NCI-H1694 treated with DMSO at 0.1 percent for 48 hours (cell line): ENCODE results near the gene SERPINA5.

Source experiments
- DNase-seq: peaks from one replicate; lab custom pipeline; 2025; lab: John Stamatoyannopoulos, UW

The SERPINA5 gene

DNA sequence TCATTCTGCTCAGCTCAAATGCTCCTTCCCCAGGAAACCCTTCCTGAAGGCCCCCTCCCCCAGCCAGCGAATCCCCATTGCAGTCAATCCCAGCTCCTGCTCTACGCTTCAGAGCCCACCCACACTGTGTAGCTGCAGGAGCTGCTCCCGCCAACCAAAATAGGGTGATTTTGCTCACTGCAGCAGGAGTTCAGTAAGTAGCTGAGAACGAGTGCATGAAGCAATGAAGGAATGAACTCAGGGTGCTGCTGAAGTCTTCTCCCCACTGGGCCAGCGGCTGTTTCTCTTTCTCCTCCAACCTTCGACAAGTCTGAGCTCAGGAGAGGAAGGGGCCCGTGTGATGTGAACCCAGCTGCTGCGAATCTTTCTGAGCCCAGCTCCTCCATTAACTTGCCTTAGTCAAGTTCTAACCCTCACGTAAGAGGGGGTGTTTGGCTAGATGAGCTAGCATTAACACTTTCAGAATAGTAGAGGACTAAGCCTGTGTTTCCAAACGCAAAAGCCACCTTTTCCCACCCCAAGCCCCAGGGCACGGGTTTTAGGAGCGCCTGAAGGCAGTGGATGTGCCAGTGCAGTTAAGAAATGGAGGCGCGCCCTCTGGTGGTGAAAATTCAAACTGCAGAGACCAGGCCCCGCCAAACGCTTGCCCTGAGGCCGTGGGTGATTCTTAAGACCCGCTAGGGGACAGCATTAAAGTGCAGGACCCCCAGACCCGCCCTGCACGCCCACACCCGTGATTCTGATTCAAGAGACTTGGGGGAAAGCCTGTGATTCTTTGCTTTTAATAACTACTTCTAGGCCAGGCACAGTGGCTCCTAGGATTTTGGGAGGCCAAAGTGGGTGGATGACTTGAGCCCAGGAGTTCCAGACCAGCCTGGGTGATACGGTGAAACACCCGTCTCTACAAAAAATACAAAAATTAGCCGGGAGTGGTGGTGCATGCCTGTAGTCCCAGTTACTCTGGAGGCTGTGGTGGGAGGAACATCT, 31.9 kb upstream of the SERPINA5 start:
- peak; percentile 69 for DNase-seq

DNA sequence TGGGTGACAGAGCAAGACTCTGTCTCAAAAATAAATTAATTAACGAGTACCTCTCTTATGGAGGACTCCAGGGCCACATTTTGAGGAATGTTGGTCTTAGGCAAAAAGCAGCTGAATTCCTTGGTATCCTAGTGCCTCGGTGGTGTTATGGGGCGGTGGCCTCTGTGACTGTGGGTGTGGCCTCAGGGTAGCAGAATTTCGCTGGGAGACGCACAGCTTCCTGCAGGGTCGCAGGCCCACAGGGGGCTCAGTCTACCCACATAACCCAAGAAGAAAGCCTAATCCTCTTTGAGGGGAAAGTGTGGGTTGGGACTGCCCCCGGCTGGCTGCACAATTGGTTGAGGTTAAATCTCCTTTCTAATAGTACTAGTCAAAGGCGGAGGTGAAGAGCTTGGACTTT, 31.2 kb upstream of the SERPINA5 start:
- DNase-seq: no peak

DNA sequence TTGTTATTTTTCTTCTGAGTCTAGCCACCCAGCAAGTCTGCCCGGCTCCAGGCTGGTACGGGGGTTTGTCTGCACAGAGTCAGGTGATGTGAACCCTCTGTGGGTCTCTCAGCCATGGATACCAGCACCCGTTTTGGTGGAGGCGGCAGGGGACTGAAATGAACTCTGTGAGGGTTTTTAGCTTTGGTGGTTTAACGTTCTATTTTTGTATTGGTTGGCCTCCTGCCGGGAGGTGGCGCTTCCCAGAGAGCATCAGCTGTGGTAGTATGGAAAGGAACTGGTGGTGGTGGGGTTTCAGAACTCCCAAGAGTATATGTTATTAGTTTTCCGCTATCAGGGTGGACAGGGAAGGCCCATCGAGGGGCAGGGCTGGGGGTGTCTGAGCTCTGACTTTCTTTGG, 25.2 kb upstream of the SERPINA5 start:
- DNase-seq: no peak

GRCh38 chr14:94557327-94557726, 23.9 kb upstream of the SERPINA5 start:
- DNase-seq: no peak

GRCh38 chr14:94558842-94559241, 22.4 kb upstream of the SERPINA5 start:
- DNase-seq: no peak

DNA sequence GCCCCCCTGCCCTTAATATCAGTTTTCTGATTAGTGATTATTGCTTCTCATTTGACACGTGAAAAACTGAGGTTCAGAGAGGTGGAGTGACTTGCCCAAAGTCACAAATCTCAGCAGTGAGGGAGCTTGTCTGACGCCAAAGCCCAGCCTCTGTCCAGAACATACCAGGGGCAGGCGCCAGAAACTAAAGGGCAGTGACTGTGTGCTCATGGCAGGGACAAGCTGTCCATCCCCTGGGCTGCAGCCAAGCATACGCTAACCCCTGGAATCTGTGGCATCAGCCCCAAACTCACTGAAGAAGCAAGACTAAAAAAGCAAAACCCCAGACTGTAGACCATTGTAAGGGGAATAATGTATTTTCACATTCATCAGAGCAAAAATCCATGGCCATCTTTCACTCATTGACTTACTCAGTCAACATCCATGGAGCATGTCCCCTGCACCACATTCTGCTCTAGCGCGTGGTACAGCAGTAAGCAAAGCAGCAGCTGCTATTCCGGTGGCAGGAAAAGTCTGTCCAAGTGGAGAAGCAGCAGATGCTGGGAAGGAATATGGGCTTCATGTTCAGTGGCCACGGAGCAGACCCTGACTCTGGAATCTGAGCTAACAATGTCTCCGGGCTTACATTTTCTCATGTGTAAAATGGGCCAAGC, 21.5 kb upstream of the SERPINA5 start:
- no peak for DNase-seq

GRCh38 chr14:94560291-94560665, 20.9 kb upstream of the SERPINA5 start:
- DNase-seq: no peak

DNA sequence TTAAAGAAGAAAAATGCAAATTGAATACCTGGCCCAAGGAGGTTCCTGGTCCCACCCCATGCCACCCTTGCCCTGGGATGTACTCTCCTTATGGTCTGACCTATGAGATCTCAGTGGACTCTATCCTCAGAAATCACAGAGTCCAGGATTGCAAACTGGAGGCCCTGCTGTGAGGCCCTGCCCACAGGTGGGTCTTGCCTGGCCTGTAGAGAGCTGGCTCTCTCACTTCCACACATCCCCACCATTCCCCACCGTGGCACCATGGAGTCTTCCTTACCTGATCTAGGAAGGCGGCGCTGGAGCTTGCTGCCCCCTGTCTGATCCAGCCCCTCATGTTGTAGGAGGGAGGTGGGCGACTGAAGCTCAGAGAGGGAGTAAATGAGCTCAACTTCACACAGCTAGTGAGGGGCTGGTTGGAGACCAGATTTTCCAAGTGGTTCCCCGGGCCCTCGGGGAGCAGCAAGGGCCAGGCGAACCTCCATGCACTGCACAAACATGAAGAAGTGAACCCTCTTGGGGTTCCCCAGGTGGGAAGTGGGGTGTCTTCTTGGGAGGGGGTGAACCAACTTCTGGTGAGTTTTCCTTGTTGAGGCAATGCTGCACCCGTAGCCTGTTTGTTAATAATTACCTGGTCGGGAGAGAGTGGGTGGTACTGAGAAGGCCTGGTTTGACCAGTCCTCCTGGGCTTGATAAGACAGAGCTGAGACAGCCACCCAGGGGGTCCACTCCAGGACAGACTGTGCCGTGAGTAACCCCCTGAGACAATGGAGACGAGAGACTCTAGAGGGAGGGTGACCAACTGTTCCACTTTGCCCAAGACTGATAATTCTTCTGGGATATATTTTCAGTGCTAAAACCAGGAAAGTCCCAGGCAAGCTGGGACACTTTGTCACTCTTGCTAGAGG, 20.2 kb upstream of the SERPINA5 start, which contains the start of gene SERPINA4:
Gene SERPINA4 (plus strand): TSS at position 692 of the 905 bp plus-strand sequence. CDS start 2,041 bp downstream, outside the sequence.
- no peak for DNase-seq

- no peak for DNase-seq
Measured at GRCh38 chr14:94561656-94562010, 19.6 kb upstream of the SERPINA5 start.

DNA sequence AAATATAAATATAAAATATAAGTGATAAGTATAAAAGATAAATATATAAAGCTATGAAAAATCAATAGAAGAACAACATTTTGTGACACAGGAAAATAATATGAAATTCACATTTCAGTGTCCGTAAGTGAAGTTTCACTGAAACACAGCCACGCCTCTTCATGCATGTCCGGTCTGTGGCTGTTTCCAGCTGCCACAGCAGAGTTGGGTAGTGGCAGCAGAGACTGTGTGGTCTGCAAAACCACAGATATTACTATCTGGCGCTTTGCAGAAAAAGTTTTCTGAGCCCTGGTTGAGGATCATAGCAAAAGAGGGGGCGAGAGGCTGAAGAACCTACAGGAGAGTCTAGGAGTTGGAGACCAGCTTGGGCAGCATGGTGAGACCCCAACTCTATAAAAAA, 19.2 kb upstream of the SERPINA5 start:
- no peak for DNase-seq

GRCh38 chr14:94562941-94563883, 18.0 kb upstream of the SERPINA5 start:
- no peak for DNase-seq

GRCh38 chr14:94564381-94564780, 16.8 kb upstream of the SERPINA5 start:
- DNase-seq: no peak

DNA sequence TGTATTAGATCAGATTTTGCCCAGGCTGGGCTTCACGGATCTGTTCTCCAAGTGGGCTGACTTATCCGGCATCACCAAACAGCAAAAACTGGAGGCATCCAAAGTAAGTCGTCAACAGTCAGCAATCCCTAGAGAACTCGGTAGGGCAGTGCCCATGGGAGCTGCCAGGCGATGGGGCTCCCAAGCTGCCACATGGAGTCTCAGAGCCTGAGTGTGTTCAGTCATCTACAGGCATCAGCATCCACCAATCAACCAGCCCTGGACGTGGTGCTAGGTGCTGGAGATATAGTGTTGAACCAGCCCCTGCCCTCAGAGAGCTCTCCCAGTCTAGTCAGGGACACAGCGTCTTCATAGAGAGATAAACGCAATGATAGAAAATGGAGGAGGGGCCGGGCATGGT, 13.0 kb upstream of the SERPINA5 start:
- no peak for DNase-seq

DNA sequence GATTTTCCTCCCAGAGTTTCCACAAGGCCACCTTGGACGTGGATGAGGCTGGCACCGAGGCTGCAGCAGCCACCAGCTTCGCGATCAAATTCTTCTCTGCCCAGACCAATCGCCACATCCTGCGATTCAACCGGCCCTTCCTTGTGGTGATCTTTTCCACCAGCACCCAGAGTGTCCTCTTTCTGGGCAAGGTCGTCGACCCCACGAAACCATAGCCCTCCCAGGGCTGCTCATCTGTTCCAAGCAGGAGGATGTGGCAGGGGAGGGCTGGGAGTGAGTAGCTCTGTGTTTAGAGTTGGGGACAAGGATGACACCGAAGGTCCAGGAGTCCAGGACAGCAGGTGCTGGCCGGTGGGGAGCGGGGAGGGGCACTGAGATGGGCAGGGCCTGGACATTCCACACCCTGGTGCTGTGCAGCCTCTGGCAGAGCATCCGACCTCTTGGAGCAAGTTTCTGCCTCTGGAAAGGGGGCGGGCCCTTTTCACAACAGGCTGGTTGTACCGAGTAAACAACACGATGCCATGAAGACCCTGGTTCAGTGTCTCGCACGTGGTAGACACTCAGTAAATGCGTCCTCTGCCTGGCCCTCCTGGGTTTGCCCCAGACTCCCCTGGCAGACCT, 11.7 kb upstream of the SERPINA5 start:
- no peak for DNase-seq

DNA sequence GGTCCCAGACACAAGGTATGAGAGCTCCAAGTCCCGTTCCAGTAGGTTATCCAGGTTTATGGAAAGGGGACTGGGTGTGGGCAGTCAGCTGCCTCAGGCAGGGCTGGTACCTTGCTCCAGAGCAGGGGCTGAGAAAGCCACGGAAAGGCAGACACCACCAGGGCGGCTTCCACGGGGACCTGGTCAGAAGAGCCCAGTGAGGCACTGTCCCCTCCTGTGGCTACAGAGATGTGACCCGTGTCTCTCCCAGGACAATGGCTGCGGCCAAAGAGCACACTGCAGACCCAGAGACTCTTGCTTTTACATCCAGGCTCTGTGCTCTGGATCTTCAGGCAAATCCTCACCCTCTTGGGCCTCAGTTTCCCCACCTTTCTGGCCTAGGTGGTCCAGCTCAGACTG, 11.2 kb upstream of the SERPINA5 start:
- DNase-seq: no peak

DNA sequence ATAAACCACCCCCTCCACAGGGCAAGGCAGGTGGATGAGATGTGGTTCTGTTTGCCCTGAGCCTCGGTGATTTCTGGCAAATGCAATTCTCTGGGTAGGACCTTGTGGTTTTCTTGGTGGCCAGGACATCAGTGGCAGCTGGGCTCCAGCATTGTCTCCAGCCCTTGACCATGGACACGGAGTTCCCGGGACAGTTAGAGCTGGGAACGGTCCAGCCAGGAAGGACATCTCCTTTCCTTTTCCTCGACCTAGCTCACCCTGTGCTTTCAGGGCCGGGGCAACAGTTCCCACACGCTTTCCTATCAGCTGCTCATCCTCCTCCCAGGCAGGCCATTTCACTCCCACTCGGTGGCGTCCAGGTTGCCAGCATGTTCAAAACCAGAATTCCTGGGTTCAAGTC, 10.8 kb upstream of the SERPINA5 start:
- DNase-seq: no peak

GRCh38 chr14:94571395-94571794, 9.8 kb upstream of the SERPINA5 start:
- DNase-seq: no peak

GRCh38 chr14:94571950-94572349, 9.3 kb upstream of the SERPINA5 start:
- no peak for DNase-seq

GRCh38 chr14:94572637-94573303, 8.5 kb upstream of the SERPINA5 start:
- DNase-seq: no peak
